HCT116 (cell line): ENCODE measurements around the gene MGST2. TPM values are rescaled to one million over a fixed set of nuclear protein-coding genes. Genes with fewer than 3 reads are reported as not detected.
"Not testable (repeated sequence)": the region's sequence is repeated elsewhere in the genome, so short reads cannot be mapped to it uniquely, and the experiment has no call there.

Source experiments
- ATAC-seq: fragments of 200-7000 bp; cut with Tn5 transposase; 2 replicates; pipeline ENCODE4 v1.9.1; 2020; ENCODE audit warnings: mild to moderate bottlenecking, moderate library complexity
- BruUV-seq: library from RNA; stranded (reverse); fragments of 400-500 nt; replicated peaks from 2 replicates; lab custom pipeline; 2021; lab: Mats Ljungman, UMichigan
- CTCF ChIA-PET: fragments of 300-600 bp; sonication (Branson Sonifier 250); formaldehyde crosslinking; loops from one replicate; lab custom pipeline; 2021; ENCODE audit warnings: antibody characterized with exemption; lab: Charles Lee
- POLR2A ChIA-PET: fragments of 300-600, 350-600 bp; sonication (Branson Sonifier 250); formaldehyde crosslinking; loops from one replicate; lab custom pipeline; 2021; ENCODE audit warnings: antibody characterized with exemption; lab: Charles Lee
- RAD21 ChIA-PET, 2 experiments: fragments of 300-600 bp; sonication (Branson Sonifier 250); formaldehyde crosslinking; loops; one replicate each; lab custom pipeline; 2023; ENCODE audit warnings: low total read pairs in 2 of 2; ENCODE audit not compliant: uncharacterized antibody in 2 of 2, unreplicated experiment in 2 of 2, low non-redundant PET in 1 of 2; lab: Charles Lee
- DNase-seq: peaks from one replicate; pipeline ENCODE4 v3.0.0-alpha.2; 2010; ENCODE audit warnings: low read depth, low spot score
- H2AFZ ChIP-seq: fragments of 200-600 bp; shearing (Covaris generic), sonication (generic); 2 replicates; pipeline ENCODE4 v1.6.1; 2017; ENCODE audit warnings: low read depth, mixed run types, mixed read lengths, antibody characterized with exemption, low read length; ENCODE audit not compliant: poor library complexity, severe bottlenecking
- H3K27ac ChIP-seq: 2 replicates; pipeline ENCODE4 v1.5.1; 2012; ENCODE audit warnings: low read depth, low read length
- H3K27me3 ChIP-seq: fragments of 200-600 bp; sonication (generic); 2 replicates; pipeline ENCODE4 v1.6.1; 2016; ENCODE audit warnings: mixed run types, low read length, mixed read lengths; ENCODE audit not compliant: insufficient read depth
- H3K36me3 ChIP-seq, 2 experiments: fragments of 200-500 bp in 1 of 2; fragments of 200-600 bp in 1 of 2; sonication (Bioruptor generic) in 1 of 2; sonication (generic) in 1 of 2; 2 replicates each; pipeline versions ENCODE4 v1.5.1 to v1.6.1; 2014 to 2016; ENCODE audit warnings: low read length in 2 of 2, inconsistent platforms in 1 of 2, mixed read lengths in 1 of 2, mixed run types in 1 of 2; ENCODE audit not compliant: insufficient read depth in 2 of 2, control insufficient read depth in 1 of 2
- H3K4me1 ChIP-seq, 2 experiments: fragments of 200-600 bp in 1 of 2; sonication (generic) in 1 of 2; 2 replicates each; pipeline versions ENCODE4 v1.5.1 to v1.6.1; 2012 to 2017; ENCODE audit warnings: low read length in 2 of 2, inconsistent platforms in 1 of 2, mild to moderate bottlenecking in 1 of 2, mixed read lengths in 1 of 2, mixed run types in 1 of 2, moderate library complexity in 1 of 2; ENCODE audit not compliant: insufficient read depth in 2 of 2, control insufficient read depth in 1 of 2
- H3K4me2 ChIP-seq: fragments of 200-600 bp; sonication (generic); 2 replicates; pipeline ENCODE4 v1.6.1; 2017; ENCODE audit warnings: mixed run types, low read length, mixed read lengths
- H3K4me3 ChIP-seq, 2 experiments: fragments of 200-600 bp in 1 of 2; sonication (generic) in 1 of 2; replicated peaks in 1 of 2; 2 replicates each; pipeline ENCODE4 v1.5.1; 2011 to 2016; ENCODE audit warnings: low read length in 2 of 2, control low read depth in 1 of 2, low read depth in 1 of 2, mild to moderate bottlenecking in 1 of 2, mixed read lengths in 1 of 2, mixed run types in 1 of 2
- H3K79me2 ChIP-seq: fragments of 200-600 bp; sonication (generic); 2 replicates; pipeline ENCODE4 v1.6.1; 2017; ENCODE audit warnings: mild to moderate bottlenecking, mixed run types, low read length, moderate library complexity, mixed read lengths; ENCODE audit not compliant: insufficient read depth
- H3K9ac ChIP-seq: fragments of 200-600 bp; sonication (generic); 2 replicates; pipeline ENCODE4 v1.6.1; 2016; ENCODE audit warnings: low read length, mixed read lengths
- H3K9me2 ChIP-seq: fragments of 200-600 bp; sonication (generic), shearing (Covaris generic); 2 replicates; pipeline ENCODE4 v1.6.1; 2017; ENCODE audit warnings: mixed run types, mild to moderate bottlenecking, moderate library complexity; ENCODE audit not compliant: insufficient read depth
- H3K9me3 ChIP-seq, 2 experiments: fragments of 200-500 bp in 1 of 2; fragments of 200-600 bp in 1 of 2; sonication (Bioruptor generic) in 1 of 2; sonication (generic) in 1 of 2; 2 replicates each; pipeline ENCODE4 v1.6.1; 2014 to 2017; ENCODE audit warnings: low read length in 2 of 2, mixed read lengths in 2 of 2, inconsistent platforms in 1 of 2, low read depth in 1 of 2, mild to moderate bottlenecking in 1 of 2, mixed run types in 1 of 2, moderate library complexity in 1 of 2; ENCODE audit not compliant: control insufficient read depth in 1 of 2, insufficient read depth in 1 of 2
- H4K20me1 ChIP-seq: fragments of 200-600 bp; sonication (generic), shearing (Covaris generic); 2 replicates; pipeline ENCODE4 v1.6.1; 2017; ENCODE audit warnings: mixed run types, mild to moderate bottlenecking, moderate library complexity; ENCODE audit not compliant: insufficient read depth
- CBX3 ChIP-seq: IDR thresholded peaks from 2 replicates; pipeline ENCODE4 v1.6.1; 2012; ENCODE audit warnings: low read depth
- CEBPB ChIP-seq: IDR thresholded peaks from 2 replicates; pipeline ENCODE4 v1.6.1; 2012; ENCODE audit warnings: low read depth
- ELF1 ChIP-seq: IDR thresholded peaks from 2 replicates; pipeline ENCODE4 v1.6.1; 2012; ENCODE audit warnings: low read depth, borderline replicate concordance
- EZH2 ChIP-seq: fragments of 200-600 bp; sonication (generic); IDR thresholded peaks from 2 replicates; pipeline ENCODE4 v1.6.1; 2017; ENCODE audit warnings: antibody characterized with exemption, mixed run types
- EZH2phosphoT487 ChIP-seq: fragments of 200-600 bp; IDR thresholded peaks from 2 replicates; pipeline ENCODE4 v1.6.1; 2018; ENCODE audit warnings: antibody characterized with exemption, borderline replicate concordance
- FOSL1 ChIP-seq: IDR thresholded peaks from 2 replicates; pipeline ENCODE4 v1.6.1; 2012; ENCODE audit warnings: low read depth
- POLR2A ChIP-seq: IDR thresholded peaks from 2 replicates; pipeline ENCODE4 v1.7.0; 2011; ENCODE audit warnings: borderline replicate concordance; ENCODE audit not compliant: insufficient read depth, insufficient read length; ENCODE audit errors: extremely low read depth
- RAD21 ChIP-seq: IDR thresholded peaks from 2 replicates; pipeline ENCODE4 v1.6.1; 2012; ENCODE audit warnings: low read depth, mild to moderate bottlenecking
- SIN3A ChIP-seq: IDR thresholded peaks from 2 replicates; pipeline ENCODE4 v1.6.1; 2012; ENCODE audit warnings: low read depth
- SP1 ChIP-seq: IDR thresholded peaks from 2 replicates; pipeline ENCODE4 v1.6.1; 2012; ENCODE audit warnings: low read depth
- SRF ChIP-seq: IDR thresholded peaks from 2 replicates; pipeline ENCODE4 v1.6.1; 2012; ENCODE audit warnings: low read depth
- YY1 ChIP-seq: IDR thresholded peaks from 2 replicates; pipeline ENCODE4 v1.6.1; 2011; ENCODE audit warnings: low read length, low read depth, moderate library complexity, mild to moderate bottlenecking; ENCODE audit not compliant: insufficient replicate concordance; ENCODE audit errors: extremely low read depth
- ZFX ChIP-seq: fragments of 450-650 bp; IDR thresholded peaks from 2 replicates; pipeline ENCODE4 v1.6.1; 2017
- intact Hi-C: fragments of 100-400 bp; cut with micrococcal nuclease; formaldehyde crosslinking; loops from 2 replicates; pipeline ENCODE4 v1.10.0; 2022
- total RNA-seq: library from RNA; stranded (reverse); gene quantifications from one replicate; pipeline ENCODE4 v1.2.1, GENCODE V29; 2021; ENCODE audit not compliant: unreplicated experiment
- TF ChIP-seq, protein P1 (sequence below): IDR thresholded peaks from 2 replicates; pipeline ENCODE4 v1.6.1; 2012
- TF ChIP-seq, protein P2 (sequence below), 3 experiments: fragments of 200-600 bp in 1 of 3; sonication (generic) in 1 of 3; IDR thresholded peaks in 2 of 3; conservative IDR thresholded peaks in 1 of 3; 2 replicates each; pipeline ENCODE4 v1.5.1; 2012 to 2017; ENCODE audit warnings: low read depth in 2 of 3, low read length in 2 of 3, antibody characterized with exemption in 1 of 3, borderline replicate concordance in 1 of 3, control low read depth in 1 of 3, mild to moderate bottlenecking in 1 of 3, mixed read lengths in 1 of 3, mixed run types in 1 of 3, moderate library complexity in 1 of 3; ENCODE audit not compliant: insufficient read depth in 1 of 3
- TF ChIP-seq, protein P3 (sequence below): IDR thresholded peaks from 2 replicates; pipeline ENCODE4 v1.6.1; 2012; ENCODE audit warnings: low read depth
- TF ChIP-seq, protein P4 (sequence below): IDR thresholded peaks from 2 replicates; pipeline ENCODE4 v1.6.1; 2011; ENCODE audit warnings: mild to moderate bottlenecking, low read length, moderate library complexity; ENCODE audit not compliant: insufficient replicate concordance; ENCODE audit errors: extremely low read depth

The MGST2 gene
- total RNA-seq, 1 experiment from 2014 or later: 24.3 TPM

DNA sequence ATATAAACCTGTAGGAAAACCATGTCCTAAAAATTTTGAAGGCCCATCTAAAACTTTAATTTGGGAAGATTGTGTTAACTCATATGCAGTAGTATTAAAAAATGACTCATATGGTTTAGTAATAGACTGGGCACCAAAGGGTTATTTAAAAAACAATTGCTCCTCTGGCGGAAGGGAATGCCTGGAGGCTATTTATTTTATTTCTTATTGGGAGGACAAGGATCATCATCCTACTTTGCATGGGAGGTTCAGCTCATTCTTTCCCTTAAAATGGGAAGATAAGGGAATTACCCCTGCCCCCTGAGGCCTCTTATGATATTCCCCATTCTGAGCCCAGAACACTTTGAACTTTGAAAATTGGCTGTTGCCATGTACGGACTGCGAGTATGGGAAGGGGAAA lies 29.7 kb upstream of the MGST2 start:
- no peak overlapping the region for H3K9ac ChIP-seq
- H3K4me2 ChIP-seq: no peak overlapping the region
- H3K4me1 ChIP-seq: no peaks in the 10 kb centered on the region
- CTCF ChIA-PET: no interaction called here
- no peaks in the 10 kb centered on the region for H3K9me2 ChIP-seq
- DNase-seq (no peak), ATAC-seq (no peak)
- intact Hi-C loops: no loop called here
- H3K4me3 ChIP-seq: no peak overlapping the region
- no peaks in the 10 kb centered on the region for H4K20me1 ChIP-seq
- TF ChIP-seq SRF (no peak), ELF1 (no peak), RAD21 (no peak), EZH2phosphoT487 (no peak), YY1 (no peak), CEBPB (no peak), SIN3A (no peak), ZFX (no peak), EZH2 (no peak), SP1 (no peak), CBX3 (no peak), POLR2A (no peak), FOSL1 (no peak)
- TF ChIP-seq, protein P1, sequence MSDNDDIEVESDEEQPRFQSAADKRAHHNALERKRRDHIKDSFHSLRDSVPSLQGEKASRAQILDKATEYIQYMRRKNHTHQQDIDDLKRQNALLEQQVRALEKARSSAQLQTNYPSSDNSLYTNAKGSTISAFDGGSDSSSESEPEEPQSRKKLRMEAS: no peak
- TF ChIP-seq, protein P2, sequence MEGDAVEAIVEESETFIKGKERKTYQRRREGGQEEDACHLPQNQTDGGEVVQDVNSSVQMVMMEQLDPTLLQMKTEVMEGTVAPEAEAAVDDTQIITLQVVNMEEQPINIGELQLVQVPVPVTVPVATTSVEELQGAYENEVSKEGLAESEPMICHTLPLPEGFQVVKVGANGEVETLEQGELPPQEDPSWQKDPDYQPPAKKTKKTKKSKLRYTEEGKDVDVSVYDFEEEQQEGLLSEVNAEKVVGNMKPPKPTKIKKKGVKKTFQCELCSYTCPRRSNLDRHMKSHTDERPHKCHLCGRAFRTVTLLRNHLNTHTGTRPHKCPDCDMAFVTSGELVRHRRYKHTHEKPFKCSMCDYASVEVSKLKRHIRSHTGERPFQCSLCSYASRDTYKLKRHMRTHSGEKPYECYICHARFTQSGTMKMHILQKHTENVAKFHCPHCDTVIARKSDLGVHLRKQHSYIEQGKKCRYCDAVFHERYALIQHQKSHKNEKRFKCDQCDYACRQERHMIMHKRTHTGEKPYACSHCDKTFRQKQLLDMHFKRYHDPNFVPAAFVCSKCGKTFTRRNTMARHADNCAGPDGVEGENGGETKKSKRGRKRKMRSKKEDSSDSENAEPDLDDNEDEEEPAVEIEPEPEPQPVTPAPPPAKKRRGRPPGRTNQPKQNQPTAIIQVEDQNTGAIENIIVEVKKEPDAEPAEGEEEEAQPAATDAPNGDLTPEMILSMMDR (IDR thresholded peaks at IDR 0.05 in 2 of 3, conservative IDR thresholded peaks at IDR 0.05 in 1 of 3; ENCODE audit: borderline replicate concordance in 1 of 3, insufficient read depth in 1 of 3, low read depth in 2 of 3, low read length in 2 of 3): no peak
- TF ChIP-seq, protein P3, sequence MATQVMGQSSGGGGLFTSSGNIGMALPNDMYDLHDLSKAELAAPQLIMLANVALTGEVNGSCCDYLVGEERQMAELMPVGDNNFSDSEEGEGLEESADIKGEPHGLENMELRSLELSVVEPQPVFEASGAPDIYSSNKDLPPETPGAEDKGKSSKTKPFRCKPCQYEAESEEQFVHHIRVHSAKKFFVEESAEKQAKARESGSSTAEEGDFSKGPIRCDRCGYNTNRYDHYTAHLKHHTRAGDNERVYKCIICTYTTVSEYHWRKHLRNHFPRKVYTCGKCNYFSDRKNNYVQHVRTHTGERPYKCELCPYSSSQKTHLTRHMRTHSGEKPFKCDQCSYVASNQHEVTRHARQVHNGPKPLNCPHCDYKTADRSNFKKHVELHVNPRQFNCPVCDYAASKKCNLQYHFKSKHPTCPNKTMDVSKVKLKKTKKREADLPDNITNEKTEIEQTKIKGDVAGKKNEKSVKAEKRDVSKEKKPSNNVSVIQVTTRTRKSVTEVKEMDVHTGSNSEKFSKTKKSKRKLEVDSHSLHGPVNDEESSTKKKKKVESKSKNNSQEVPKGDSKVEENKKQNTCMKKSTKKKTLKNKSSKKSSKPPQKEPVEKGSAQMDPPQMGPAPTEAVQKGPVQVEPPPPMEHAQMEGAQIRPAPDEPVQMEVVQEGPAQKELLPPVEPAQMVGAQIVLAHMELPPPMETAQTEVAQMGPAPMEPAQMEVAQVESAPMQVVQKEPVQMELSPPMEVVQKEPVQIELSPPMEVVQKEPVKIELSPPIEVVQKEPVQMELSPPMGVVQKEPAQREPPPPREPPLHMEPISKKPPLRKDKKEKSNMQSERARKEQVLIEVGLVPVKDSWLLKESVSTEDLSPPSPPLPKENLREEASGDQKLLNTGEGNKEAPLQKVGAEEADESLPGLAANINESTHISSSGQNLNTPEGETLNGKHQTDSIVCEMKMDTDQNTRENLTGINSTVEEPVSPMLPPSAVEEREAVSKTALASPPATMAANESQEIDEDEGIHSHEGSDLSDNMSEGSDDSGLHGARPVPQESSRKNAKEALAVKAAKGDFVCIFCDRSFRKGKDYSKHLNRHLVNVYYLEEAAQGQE: no peak
- TF ChIP-seq, protein P4, sequence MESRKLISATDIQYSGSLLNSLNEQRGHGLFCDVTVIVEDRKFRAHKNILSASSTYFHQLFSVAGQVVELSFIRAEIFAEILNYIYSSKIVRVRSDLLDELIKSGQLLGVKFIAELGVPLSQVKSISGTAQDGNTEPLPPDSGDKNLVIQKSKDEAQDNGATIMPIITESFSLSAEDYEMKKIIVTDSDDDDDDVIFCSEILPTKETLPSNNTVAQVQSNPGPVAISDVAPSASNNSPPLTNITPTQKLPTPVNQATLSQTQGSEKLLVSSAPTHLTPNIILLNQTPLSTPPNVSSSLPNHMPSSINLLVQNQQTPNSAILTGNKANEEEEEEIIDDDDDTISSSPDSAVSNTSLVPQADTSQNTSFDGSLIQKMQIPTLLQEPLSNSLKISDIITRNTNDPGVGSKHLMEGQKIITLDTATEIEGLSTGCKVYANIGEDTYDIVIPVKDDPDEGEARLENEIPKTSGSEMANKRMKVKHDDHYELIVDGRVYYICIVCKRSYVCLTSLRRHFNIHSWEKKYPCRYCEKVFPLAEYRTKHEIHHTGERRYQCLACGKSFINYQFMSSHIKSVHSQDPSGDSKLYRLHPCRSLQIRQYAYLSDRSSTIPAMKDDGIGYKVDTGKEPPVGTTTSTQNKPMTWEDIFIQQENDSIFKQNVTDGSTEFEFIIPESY: no peak
- H3K9me3 ChIP-seq: no peaks in the 10 kb centered on the region
- RAD21 ChIA-PET: no interaction called here
- no peaks in the 10 kb centered on the region for H3K79me2 ChIP-seq
- no peaks in the 10 kb centered on the region for H3K27me3 ChIP-seq
- no peak overlapping the region for H2AFZ ChIP-seq
- no peak overlapping the region for H3K27ac ChIP-seq
- BruUV-seq: no TSS peak
- POLR2A ChIA-PET: no interaction called here
- H3K36me3 ChIP-seq: no peaks in the 10 kb centered on the region

DNA sequence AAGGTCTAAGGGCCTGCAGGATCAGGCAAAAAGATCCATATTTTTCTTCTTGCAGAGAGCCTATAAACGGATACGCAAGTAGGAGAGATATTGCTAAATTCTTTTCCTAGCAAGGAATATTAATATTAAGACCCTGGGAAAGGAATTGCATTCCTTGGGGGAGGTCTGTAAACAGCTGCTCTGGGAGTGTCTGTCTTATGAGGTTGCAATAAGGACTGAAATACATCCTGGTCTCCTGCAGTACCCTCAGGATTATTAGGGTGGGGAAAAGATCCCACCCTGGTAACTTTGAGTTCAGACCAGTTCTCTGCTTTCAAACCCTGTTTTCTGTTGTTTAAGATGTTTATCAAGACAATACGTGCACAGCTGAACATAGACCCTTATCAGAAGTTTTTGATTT lies 27.3 kb upstream of the MGST2 start:
- H3K4me2 ChIP-seq, DNase-seq, H3K4me1 ChIP-seq, ATAC-seq, BruUV-seq, H3K9me3 ChIP-seq, H2AFZ ChIP-seq, H3K9me2 ChIP-seq, H3K9ac ChIP-seq, H3K27ac ChIP-seq, H3K4me3 ChIP-seq, RAD21 ChIA-PET, H3K79me2 ChIP-seq, POLR2A ChIA-PET, intact Hi-C loops, H3K27me3 ChIP-seq, H3K36me3 ChIP-seq, CTCF ChIA-PET, H4K20me1 ChIP-seq: not testable (repeated sequence)
